K562 (cell line): ENCODE data around the gene NFKB2. TPM values are rescaled to one million over a fixed set of nuclear protein-coding genes. Genes with fewer than 3 reads are reported as not detected.
A peak's percentile ranks its signal among the peaks of the same experiment; 100 is the strongest.

Source experiments
- ATF7 ChIP-seq: fragments of 450-650 bp; IDR thresholded peaks from 2 replicates; pipeline ENCODE4 v1.7.1; 2014; ENCODE audit warnings: mild to moderate bottlenecking, moderate library complexity
- BMI1 ChIP-seq: fragments of 150-350 bp; IDR thresholded peaks from 2 replicates; pipeline ENCODE4 v1.6.1; 2014; ENCODE audit warnings: low read length
- FIP1L1 ChIP-seq: fragments of 200-400 bp; formaldehyde crosslinking; IDR thresholded peaks from 2 replicates; pipeline ENCODE4 v1.6.1; 2018; ENCODE audit warnings: mild to moderate bottlenecking, low read depth, low read length; ENCODE audit not compliant: poor library complexity, severe bottlenecking
- GATAD2A ChIP-seq: fragments of 450-650 bp; IDR thresholded peaks from 2 replicates; pipeline ENCODE4 v1.6.1; 2017
- KLF10 ChIP-seq: fragments of 250-450 bp; sonication (Bioruptor Pico); IDR thresholded peaks from 2 replicates; pipeline ENCODE4 v1.6.1; 2021; ENCODE audit warnings: matching md5 sums
- MXI1 ChIP-seq: IDR thresholded peaks from 2 replicates; pipeline ENCODE4 v1.6.1; 2011; ENCODE audit warnings: low read depth, mild to moderate bottlenecking, improper control_type of control experiment, low read length
- NCOA6 ChIP-seq: fragments of 450-650 bp; IDR thresholded peaks from 2 replicates; pipeline ENCODE4 v1.6.1; 2017; ENCODE audit warnings: mild to moderate bottlenecking
- SAFB ChIP-seq: fragments of 200-400 bp; formaldehyde crosslinking; IDR thresholded peaks from 2 replicates; pipeline ENCODE4 v1.6.1; 2017; ENCODE audit warnings: low read depth, low read length, borderline replicate concordance
- SAP30 ChIP-seq: fragments of 200-600 bp; sonication (generic); IDR thresholded peaks from 2 replicates; pipeline ENCODE4 v1.6.1; 2012; ENCODE audit warnings: borderline replicate concordance, low read depth, mild to moderate bottlenecking, moderate library complexity, low read length, control low read depth, inconsistent platforms; ENCODE audit not compliant: insufficient read depth, poor library complexity, severe bottlenecking
- STAT5A ChIP-seq: IDR thresholded peaks from 2 replicates; pipeline ENCODE4 v1.6.1; 2012; ENCODE audit warnings: low read length, inconsistent platforms, borderline replicate concordance
- TBP ChIP-seq: optimal IDR thresholded peaks from 2 replicates; pipeline ENCODE3; 2011; ENCODE audit warnings: low read depth, low read length, improper control_type of control experiment
- YBX1 ChIP-seq: fragments of 450-650 bp; IDR thresholded peaks from 2 replicates; pipeline ENCODE4 v1.7.1; 2016; ENCODE audit warnings: mild to moderate bottlenecking
- ZBTB40 ChIP-seq, 2 experiments: fragments of 450-650 bp in 1 of 2; sonication (generic) in 1 of 2; formaldehyde crosslinking in 1 of 2; IDR thresholded peaks; 2 replicates each; pipeline versions ENCODE4 v1.7.1 to v1.9.0; 2016 to 2022; ENCODE audit warnings: inconsistent platforms in 1 of 2, mild to moderate bottlenecking in 1 of 2, missing genetic modification reagents in 1 of 2
- polyA plus RNA-seq, 8 experiments: library from polyadenylated mRNA; depleted of rRNA in 4 of 8; stranded (reverse) in 5 of 8; unstranded in 3 of 8; fragments of >200 nt; fragmentation: Nextera tagmentation in 2 of 8; fragmentation: Illumina TruSeq in 1 of 8; extraction: Ambion mirVana in 2 of 8; extraction: Trizol in 1 of 8; gene quantifications; 2 replicates each; pipeline versions ENCODE4 v1.2.1 to v1.2.3, GENCODE V29; 2011 to 2014; ENCODE audit warnings: inconsistent platforms in 1 of 8, missing spikeins in 1 of 8
- total RNA-seq, 7 experiments: library from RNA; depleted of rRNA in 6 of 7; stranded (reverse); fragments of >200 nt in 6 of 7; fragmentation: Illumina TruSeq in 2 of 7; extraction: Trizol in 2 of 7; gene quantifications; 2 replicates each; pipeline versions ENCODE4 v1.2.1 to v1.2.3, GENCODE V29; 2011 to 2021; ENCODE audit warnings: low replicate concordance in 1 of 7
- TF ChIP-seq, protein P1 (sequence below): fragments of 450-650 bp; IDR thresholded peaks from 2 replicates; pipeline ENCODE4 v1.6.1; 2014; ENCODE audit warnings: low read depth, mild to moderate bottlenecking, moderate library complexity, borderline replicate concordance
- TF ChIP-seq, protein P2 (sequence below): sonication (generic); formaldehyde crosslinking; IDR thresholded peaks from 2 replicates; pipeline ENCODE4 v1.4.0; 2020; ENCODE audit warnings: mild to moderate bottlenecking, missing genetic modification reagents

NFKB2 gene
- total and polyA plus RNA-seq, 9 of the 15 experiments (the other 6 are each of a cell fraction or from before 2014, with no cell fraction given) = 0.07 to 20.3 (median 7.9) TPM

DNA sequence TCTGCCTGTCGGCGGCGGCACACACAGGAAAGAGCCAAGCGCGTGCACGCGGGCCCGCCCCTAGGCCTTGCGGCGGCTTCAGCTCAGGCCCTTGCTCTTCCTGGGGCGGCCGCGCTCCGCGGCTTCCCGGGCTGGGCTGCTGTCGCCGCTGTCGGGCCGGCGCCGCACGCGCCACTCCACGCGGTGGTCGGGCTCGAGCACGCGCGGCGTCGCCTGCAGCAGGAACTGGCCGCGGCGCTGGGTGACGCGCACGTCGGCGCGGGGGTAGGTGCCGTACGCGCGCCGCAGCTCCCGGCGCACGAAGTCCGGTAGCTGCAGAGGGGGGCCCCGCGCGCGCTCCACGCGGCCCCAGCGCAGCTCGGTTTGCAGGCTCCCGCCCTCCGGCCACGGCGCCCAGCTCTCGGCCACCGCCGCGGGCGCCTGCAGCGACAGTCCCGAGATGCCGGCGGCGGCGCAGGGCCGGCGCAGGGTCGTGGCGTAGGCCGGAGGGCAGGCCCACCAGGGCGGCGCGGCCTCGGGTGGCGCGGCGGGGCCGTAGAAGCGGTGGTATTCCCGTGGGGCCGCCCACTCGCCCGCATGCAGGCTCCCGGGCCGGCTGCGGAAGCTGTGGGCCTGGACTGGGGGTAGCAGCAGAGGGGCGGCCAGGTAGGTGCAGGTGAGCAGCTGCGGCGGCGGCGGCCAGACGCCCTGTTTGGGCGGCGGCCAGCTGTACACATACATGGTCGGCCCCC lies 55.0 kb downstream of the NFKB2 start (continued):
- TF ChIP-seq ZBTB40 (IDR thresholded peaks at IDR 0.05) = no peak
- TF ChIP-seq ZBTB40 (CRISPR knock-in tag; IDR thresholded peaks at IDR 0.05) = no peak
- no peak for TF ChIP-seq NCOA6
- peak; percentile 38; the same call in 1 of the 2 replicates for TF ChIP-seq ATF7
- TF ChIP-seq TBP = no peak
- TF ChIP-seq FIP1L1 = peak; percentile 12
- TF ChIP-seq BMI1 = no peak
- TF ChIP-seq YBX1 = no peak
- TF ChIP-seq MXI1 = no peak
- TF ChIP-seq, protein P1, sequence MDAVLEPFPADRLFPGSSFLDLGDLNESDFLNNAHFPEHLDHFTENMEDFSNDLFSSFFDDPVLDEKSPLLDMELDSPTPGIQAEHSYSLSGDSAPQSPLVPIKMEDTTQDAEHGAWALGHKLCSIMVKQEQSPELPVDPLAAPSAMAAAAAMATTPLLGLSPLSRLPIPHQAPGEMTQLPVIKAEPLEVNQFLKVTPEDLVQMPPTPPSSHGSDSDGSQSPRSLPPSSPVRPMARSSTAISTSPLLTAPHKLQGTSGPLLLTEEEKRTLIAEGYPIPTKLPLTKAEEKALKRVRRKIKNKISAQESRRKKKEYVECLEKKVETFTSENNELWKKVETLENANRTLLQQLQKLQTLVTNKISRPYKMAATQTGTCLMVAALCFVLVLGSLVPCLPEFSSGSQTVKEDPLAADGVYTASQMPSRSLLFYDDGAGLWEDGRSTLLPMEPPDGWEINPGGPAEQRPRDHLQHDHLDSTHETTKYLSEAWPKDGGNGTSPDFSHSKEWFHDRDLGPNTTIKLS = 0 out of 2 replicates have a peak, but pooled peaks have one; percentile 46
- TF ChIP-seq, protein P2, sequence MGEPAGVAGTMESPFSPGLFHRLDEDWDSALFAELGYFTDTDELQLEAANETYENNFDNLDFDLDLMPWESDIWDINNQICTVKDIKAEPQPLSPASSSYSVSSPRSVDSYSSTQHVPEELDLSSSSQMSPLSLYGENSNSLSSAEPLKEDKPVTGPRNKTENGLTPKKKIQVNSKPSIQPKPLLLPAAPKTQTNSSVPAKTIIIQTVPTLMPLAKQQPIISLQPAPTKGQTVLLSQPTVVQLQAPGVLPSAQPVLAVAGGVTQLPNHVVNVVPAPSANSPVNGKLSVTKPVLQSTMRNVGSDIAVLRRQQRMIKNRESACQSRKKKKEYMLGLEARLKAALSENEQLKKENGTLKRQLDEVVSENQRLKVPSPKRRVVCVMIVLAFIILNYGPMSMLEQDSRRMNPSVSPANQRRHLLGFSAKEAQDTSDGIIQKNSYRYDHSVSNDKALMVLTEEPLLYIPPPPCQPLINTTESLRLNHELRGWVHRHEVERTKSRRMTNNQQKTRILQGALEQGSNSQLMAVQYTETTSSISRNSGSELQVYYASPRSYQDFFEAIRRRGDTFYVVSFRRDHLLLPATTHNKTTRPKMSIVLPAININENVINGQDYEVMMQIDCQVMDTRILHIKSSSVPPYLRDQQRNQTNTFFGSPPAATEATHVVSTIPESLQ = 0 out of 2 replicates have a peak, but pooled peaks have one; percentile 82
- peak; percentile 38; the same call in 1 of the 2 replicates for TF ChIP-seq SAFB
- no peak for TF ChIP-seq SAP30
- no peak for TF ChIP-seq KLF10 (CRISPR knock-in tag)
- no peak for TF ChIP-seq GATAD2A
- TF ChIP-seq STAT5A = no peak
